Measurements from ENCODE around the gene CASD1.

DNA sequence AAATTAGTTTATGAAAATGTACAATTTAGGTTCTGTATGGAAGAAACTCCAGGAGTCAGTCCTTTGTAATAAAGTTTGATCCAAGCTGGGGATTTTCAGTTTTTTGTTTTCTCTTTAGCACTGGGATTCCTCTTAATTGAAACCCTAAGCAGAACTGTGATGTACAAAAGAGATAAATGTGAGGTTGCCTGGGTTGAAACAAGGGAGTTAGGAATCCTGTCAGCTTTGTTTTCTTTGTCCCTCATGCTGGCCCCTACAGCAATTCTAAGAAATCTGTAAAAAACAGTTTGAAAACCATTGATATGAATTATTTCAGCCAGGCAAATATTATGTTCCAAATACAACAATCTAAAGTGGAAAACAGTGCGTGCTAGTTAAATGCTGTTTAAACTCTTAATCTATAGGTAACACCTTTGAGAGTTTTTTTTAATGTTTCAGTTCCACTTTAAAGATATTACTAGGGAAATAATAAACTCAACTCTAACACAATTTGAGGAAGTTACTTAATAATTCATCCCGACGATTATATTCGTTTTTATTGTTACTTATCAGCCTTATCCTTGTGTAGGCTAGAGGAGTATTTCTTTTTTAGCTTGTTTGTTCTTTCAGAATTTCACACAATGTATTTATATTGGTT lies 81.0 kb downstream of the CASD1 start:
- TF ChIP-seq ZFP3 (CRISPR knock-in tag; IDR thresholded peaks at IDR 0.05) = no peak
- TF ChIP-seq, protein P1, sequence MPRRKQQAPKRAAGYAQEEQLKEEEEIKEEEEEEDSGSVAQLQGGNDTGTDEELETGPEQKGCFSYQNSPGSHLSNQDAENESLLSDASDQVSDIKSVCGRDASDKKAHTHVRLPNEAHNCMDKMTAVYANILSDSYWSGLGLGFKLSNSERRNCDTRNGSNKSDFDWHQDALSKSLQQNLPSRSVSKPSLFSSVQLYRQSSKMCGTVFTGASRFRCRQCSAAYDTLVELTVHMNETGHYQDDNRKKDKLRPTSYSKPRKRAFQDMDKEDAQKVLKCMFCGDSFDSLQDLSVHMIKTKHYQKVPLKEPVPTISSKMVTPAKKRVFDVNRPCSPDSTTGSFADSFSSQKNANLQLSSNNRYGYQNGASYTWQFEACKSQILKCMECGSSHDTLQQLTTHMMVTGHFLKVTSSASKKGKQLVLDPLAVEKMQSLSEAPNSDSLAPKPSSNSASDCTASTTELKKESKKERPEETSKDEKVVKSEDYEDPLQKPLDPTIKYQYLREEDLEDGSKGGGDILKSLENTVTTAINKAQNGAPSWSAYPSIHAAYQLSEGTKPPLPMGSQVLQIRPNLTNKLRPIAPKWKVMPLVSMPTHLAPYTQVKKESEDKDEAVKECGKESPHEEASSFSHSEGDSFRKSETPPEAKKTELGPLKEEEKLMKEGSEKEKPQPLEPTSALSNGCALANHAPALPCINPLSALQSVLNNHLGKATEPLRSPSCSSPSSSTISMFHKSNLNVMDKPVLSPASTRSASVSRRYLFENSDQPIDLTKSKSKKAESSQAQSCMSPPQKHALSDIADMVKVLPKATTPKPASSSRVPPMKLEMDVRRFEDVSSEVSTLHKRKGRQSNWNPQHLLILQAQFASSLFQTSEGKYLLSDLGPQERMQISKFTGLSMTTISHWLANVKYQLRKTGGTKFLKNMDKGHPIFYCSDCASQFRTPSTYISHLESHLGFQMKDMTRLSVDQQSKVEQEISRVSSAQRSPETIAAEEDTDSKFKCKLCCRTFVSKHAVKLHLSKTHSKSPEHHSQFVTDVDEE (CRISPR knock-in tag; IDR thresholded peaks at IDR 0.05) = no peak
